Activated CD4-positive, alpha-beta T cell treated with anti-CD3 and anti-CD28 coated beads, Interleukin-2, amount 10 ng/mL, durations not matched to agents 24 days and 14 days (primary cell): Measurements from ENCODE around the gene FSCN2. TPM values are rescaled to one million over a fixed set of nuclear protein-coding genes. Genes with fewer than 3 reads are reported as not detected.
"Not testable (repeated sequence)": the region's sequence is repeated elsewhere in the genome, so short reads cannot be mapped to it uniquely, and the experiment has no call there.

Source experiments
- DNase-seq: peaks from one replicate; pipeline ENCODE4 v3.0.0; 2022
- H3K27ac Mint-ChIP-seq: one replicate; pipeline ENCODE4 v1.8.0; 2022; ENCODE audit warnings: mild to moderate bottlenecking, mixed read lengths
- H3K27me3 Mint-ChIP-seq: one replicate; pipeline ENCODE4 v1.8.0; 2022; ENCODE audit warnings: mixed read lengths
- H3K36me3 Mint-ChIP-seq: one replicate; pipeline ENCODE4 v1.8.0; 2022; ENCODE audit warnings: low read depth, mild to moderate bottlenecking, mixed read lengths
- H3K4me1 Mint-ChIP-seq: one replicate; pipeline ENCODE4 v1.8.0; 2021; ENCODE audit warnings: mixed read lengths
- H3K4me3 Mint-ChIP-seq: one replicate; pipeline ENCODE4 v1.8.0; 2022; ENCODE audit warnings: mild to moderate bottlenecking, moderate library complexity, mixed read lengths
- H3K9me3 Mint-ChIP-seq: one replicate; pipeline ENCODE4 v1.8.0; 2021; ENCODE audit warnings: mixed read lengths
- intact Hi-C: fragments of 100-400 bp; cut with micrococcal nuclease; formaldehyde crosslinking; loops from one replicate; pipeline ENCODE4 v1.15.1; 2023
- total RNA-seq: library from RNA; stranded (reverse); gene quantifications from 2 replicates; pipeline ENCODE4 v1.2.3, GENCODE V29; 2022

The FSCN2 gene
- total RNA-seq, 1 donor from 2014 or later, result 0.51 TPM

GRCh38 chr17:81522491-81523401 is 5.4 kb upstream of the FSCN2 start:
- H3K27me3 Mint-ChIP-seq, result peaks cover 8% of the 10 kb centered on the region
- intact Hi-C loops, result no loop called here
- no peaks in the 10 kb centered on the region for H3K36me3 Mint-ChIP-seq
- H3K4me3 Mint-ChIP-seq, result no peak overlapping the region
- H3K9me3 Mint-ChIP-seq, result no peaks in the 10 kb centered on the region
- DNase-seq, result no peak
- H3K4me1 Mint-ChIP-seq, result peaks cover 3% of the 10 kb centered on the region
- no peak overlapping the region for H3K27ac Mint-ChIP-seq

- Mint-ChIP-seq H3K4me3 (no peak overlapping the region), H3K27ac (no peak overlapping the region), H3K27me3 (peaks cover 8% of the 10 kb centered on the region), H3K4me1 (no peaks in the 10 kb centered on the region), H3K36me3 (no peaks in the 10 kb centered on the region), H3K9me3 (no peaks in the 10 kb centered on the region)
- DNase-seq, result no peak
- intact Hi-C loops, result no loop called here
Observed at GRCh38 chr17:81523402-81524038, 4.7 kb upstream of the FSCN2 start.

- Mint-ChIP-seq H3K27ac (no peak overlapping the region), H3K4me3 (no peak overlapping the region), H3K9me3 (no peaks in the 10 kb centered on the region), H3K4me1 (no peaks in the 10 kb centered on the region), H3K36me3 (no peaks in the 10 kb centered on the region), H3K27me3 (peaks cover 8% of the 10 kb centered on the region)
- no peak for DNase-seq
- intact Hi-C loops, result no loop called here
Observed at GRCh38 chr17:81524039-81524864, 3.9 kb upstream of the FSCN2 start.

DNA sequence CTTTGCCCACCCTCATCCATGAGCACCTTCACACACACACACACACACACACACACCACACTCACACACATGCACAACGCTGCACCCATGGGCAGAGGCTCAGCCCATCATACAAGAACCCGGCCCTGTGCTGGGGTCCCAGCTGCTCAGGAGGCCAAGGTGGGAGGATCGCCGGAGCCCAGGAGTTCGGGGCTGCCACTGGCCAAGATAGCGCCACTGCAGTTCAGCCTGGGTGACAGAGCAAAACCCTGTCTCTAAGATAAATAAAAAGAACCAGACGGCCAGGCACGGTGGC is 3.4 kb upstream of the FSCN2 start:
- Mint-ChIP-seq H3K4me3 (no peak overlapping the region), H3K27me3 (peaks cover 8% of the 10 kb centered on the region), H3K27ac (no peak overlapping the region), H3K36me3 (no peaks in the 10 kb centered on the region), H3K9me3 (no peaks in the 10 kb centered on the region), H3K4me1 (no peaks in the 10 kb centered on the region)
- no peak for DNase-seq
- intact Hi-C loops, result no loop called here

- Mint-ChIP-seq H3K27ac (no peak overlapping the region), H3K36me3 (no peaks in the 10 kb centered on the region), H3K4me3 (no peak overlapping the region), H3K27me3 (peaks cover 4% of the 10 kb centered on the region), H3K4me1 (no peaks in the 10 kb centered on the region), H3K9me3 (no peaks in the 10 kb centered on the region)
- no peak for DNase-seq
- intact Hi-C loops, result no loop called here
Observed at GRCh38 chr17:81526662-81527571, 1.3 kb upstream of the FSCN2 start.

DNA sequence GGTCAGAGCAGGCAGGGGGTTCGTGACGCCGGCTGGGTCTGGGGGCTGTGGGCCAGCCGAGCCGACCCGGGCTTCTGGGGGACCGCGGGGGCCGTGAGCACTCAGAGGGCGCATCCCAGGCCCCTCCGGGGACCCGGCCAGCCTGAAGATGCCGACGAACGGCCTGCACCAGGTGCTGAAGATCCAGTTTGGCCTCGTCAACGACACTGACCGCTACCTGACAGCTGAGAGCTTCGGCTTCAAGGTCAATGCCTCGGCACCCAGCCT is 140 bp downstream of the FSCN2 start:
- intact Hi-C loops, result no loop called here
- no peaks in the 10 kb centered on the region for H3K27me3 Mint-ChIP-seq

DNA sequence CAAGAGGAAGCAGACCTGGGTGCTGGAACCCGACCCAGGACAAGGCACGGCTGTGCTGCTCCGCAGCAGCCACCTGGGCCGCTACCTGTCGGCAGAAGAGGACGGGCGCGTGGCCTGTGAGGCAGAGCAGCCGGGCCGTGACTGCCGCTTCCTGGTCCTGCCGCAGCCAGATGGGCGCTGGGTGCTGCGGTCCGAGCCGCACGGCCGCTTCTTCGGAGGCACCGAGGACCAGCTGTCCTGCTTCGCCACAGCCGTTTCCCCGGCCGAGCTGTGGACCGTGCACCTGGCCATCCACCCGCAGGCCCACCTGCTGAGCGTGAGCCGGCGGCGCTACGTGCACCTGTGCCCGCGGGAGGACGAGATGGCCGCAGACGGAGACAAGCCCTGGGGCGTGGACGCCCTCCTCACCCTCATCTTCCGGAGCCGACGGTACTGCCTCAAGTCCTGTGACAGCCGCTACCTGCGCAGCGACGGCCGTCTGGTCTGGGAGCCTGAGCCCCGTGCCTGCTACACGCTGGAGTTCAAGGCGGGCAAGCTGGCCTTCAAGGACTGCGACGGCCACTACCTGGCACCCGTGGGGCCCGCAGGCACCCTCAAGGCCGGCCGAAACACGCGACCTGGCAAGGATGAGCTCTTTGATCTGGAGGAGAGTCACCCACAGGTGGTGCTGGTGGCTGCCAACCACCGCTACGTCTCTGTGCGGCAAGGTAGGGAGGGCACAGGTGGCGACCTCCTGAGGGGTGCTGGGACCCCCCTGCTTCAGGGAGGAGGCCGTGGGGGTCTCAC is 667 bp downstream of the FSCN2 start:
- no peak overlapping the region for H3K4me3 Mint-ChIP-seq
- H3K9me3 Mint-ChIP-seq, result no peaks in the 10 kb centered on the region
- no peaks in the 10 kb centered on the region for H3K36me3 Mint-ChIP-seq
- no peaks in the 10 kb centered on the region for H3K4me1 Mint-ChIP-seq
- DNase-seq, result no peak
- intact Hi-C loops, result no loop called here
- no peak overlapping the region for H3K27ac Mint-ChIP-seq
- H3K27me3 Mint-ChIP-seq, result no peaks in the 10 kb centered on the region

More for the DNA sequence above, 140 bp downstream of the FSCN2 start:
- H3K4me3 Mint-ChIP-seq, result no peak overlapping the region
- no peaks in the 10 kb centered on the region for H3K4me1 Mint-ChIP-seq
- DNase-seq, result no peak
- no peak overlapping the region for H3K27ac Mint-ChIP-seq
- no peaks in the 10 kb centered on the region for H3K36me3 Mint-ChIP-seq
- no peaks in the 10 kb centered on the region for H3K9me3 Mint-ChIP-seq

DNA sequence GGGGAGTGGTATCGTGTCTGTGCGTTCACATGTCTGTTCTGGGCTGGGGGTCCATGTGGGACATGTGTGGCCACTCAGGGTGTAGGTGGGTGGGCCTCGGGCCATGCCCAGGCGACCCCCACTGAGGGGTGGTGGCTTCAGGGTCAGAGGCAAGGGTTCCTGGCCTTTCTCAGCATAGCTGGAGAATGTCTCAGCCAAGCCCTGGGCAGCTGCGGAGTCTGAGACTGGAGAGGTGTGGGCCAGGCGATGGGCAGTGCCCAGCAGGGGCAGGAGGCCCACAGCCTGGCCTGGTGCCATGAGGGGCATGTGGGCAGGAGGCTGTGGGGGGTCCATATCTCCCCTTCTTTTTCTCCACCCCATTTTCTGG is 1.2 kb downstream of the FSCN2 start:
- Mint-ChIP-seq H3K9me3 (no peaks in the 10 kb centered on the region), H3K4me3 (no peak overlapping the region), H3K4me1 (no peaks in the 10 kb centered on the region), H3K27me3 (no peaks in the 10 kb centered on the region), H3K36me3 (no peaks in the 10 kb centered on the region), H3K27ac (no peak overlapping the region)
- intact Hi-C loops, result no loop called here
- DNase-seq, result no peak

GRCh38 chr17:81531013-81531412 is 2.8 kb downstream of the FSCN2 start:
- H3K36me3 Mint-ChIP-seq, intact Hi-C loops, H3K27ac Mint-ChIP-seq, H3K4me1 Mint-ChIP-seq, DNase-seq, H3K27me3 Mint-ChIP-seq, H3K9me3 Mint-ChIP-seq, H3K4me3 Mint-ChIP-seq: not testable (repeated sequence)

- H3K27ac Mint-ChIP-seq, DNase-seq, H3K4me1 Mint-ChIP-seq, H3K4me3 Mint-ChIP-seq, intact Hi-C loops, H3K9me3 Mint-ChIP-seq, H3K36me3 Mint-ChIP-seq: not testable (repeated sequence)
- peaks cover 12% of the 10 kb centered on the region for H3K27me3 Mint-ChIP-seq
Observed at GRCh38 chr17:81531998-81532404, 3.8 kb downstream of the FSCN2 start.

DNA sequence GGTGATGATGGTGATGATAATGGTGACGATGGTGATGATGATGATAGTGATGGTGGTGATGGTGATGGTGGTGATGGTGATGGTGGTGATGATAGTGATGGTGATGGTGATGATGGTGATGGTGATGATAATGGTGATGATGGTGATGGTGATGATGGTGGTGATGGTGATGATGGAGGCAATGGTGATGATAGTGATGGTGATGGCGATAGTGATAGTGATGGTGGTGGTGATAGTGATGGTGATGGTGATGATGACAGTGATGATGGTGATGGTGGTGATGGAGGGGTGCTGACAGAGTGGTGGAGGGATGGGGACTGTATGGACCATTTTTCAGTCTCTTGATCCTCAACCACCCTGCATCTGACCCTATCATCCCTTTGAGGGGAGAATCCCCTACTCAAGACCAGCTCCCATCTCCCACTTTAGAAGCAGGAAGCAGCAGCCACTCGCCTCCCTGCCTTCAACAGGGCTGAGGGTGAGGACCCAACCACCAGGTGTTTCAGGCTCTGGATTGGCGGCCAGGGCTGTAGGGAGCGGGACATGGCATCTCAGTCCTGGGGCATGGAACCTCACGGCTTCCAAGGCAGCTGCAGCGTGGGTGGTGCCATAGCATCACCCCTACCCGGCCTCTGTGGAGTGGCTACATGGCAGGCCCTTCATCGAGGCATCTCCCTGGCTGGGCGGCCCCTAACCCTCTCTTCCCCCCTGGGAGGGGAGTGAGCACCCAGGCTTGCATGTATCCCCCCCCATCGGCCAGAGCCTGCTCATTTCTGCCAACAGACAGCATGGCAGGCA is 4.5 kb downstream of the FSCN2 start:
- H3K9me3 Mint-ChIP-seq, result no peaks in the 10 kb centered on the region
- DNase-seq, result no peak
- H3K27me3 Mint-ChIP-seq, result peaks cover 13% of the 10 kb centered on the region
- no peak overlapping the region for H3K4me3 Mint-ChIP-seq
- H3K27ac Mint-ChIP-seq, result no peak overlapping the region
- no peaks in the 10 kb centered on the region for H3K36me3 Mint-ChIP-seq
- intact Hi-C loops, result no loop called here
- no peaks in the 10 kb centered on the region for H3K4me1 Mint-ChIP-seq

DNA sequence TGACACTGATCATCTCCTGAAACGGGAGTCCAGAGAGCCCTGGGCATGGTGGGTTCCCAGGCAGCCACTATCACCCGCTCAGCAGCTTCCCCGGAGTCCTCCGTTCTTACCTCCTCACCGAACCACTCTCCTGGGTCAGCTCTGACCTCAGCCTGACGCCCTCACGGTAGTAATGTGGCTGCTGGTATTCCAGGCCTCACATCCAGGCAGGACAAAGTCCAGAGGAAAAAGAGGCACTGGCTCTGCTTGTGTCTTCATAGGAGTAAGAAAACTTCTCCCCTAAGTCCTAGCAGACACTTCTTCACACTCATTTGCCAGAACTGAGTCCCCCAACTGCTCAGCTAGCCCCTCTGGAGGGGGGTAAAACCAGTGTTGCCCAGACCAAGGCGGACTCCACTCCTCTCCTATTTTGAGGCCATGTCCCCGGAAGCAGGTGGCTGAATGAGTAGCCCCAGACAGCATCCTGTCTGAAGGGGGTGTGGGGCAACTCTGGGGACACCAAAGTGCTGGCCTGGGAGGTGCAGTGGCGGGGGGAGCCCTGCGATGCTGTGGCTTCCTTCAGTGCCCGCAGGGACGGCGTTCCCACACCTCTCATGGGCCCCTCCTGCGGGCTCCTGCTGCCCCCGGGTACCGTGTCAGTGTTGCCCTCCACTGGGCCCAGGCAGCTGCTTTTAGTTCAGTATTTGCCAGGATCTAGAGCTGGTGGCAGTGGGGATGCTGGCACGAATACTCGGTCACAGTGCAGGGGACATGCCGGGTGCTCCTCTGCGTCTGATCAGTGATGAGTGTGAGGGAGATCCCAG is 5.4 kb downstream of the FSCN2 start:
- H3K9me3 Mint-ChIP-seq, result no peaks in the 10 kb centered on the region

More for the DNA sequence above, 5.4 kb downstream of the FSCN2 start:
- no peaks in the 10 kb centered on the region for H3K4me1 Mint-ChIP-seq
- peaks cover 3% of the 10 kb centered on the region for H3K36me3 Mint-ChIP-seq
- H3K4me3 Mint-ChIP-seq, result no peak overlapping the region
- DNase-seq, result no peak
- H3K27ac Mint-ChIP-seq, result no peak overlapping the region
- intact Hi-C loops, result no loop called here
- peaks cover 17% of the 10 kb centered on the region for H3K27me3 Mint-ChIP-seq
